Measurements from ENCODE around the gene NUDT9. TPM values are rescaled to one million over a fixed set of nuclear protein-coding genes. Genes with fewer than 3 reads are reported as not detected.
"Not testable (repeated sequence)": the region's sequence is repeated elsewhere in the genome, so short reads cannot be mapped to it uniquely, and the experiment has no call there.

The NUDT9 gene
- total RNA-seq, 1 experiment from 2014 or later: 25.4 TPM

DNA sequence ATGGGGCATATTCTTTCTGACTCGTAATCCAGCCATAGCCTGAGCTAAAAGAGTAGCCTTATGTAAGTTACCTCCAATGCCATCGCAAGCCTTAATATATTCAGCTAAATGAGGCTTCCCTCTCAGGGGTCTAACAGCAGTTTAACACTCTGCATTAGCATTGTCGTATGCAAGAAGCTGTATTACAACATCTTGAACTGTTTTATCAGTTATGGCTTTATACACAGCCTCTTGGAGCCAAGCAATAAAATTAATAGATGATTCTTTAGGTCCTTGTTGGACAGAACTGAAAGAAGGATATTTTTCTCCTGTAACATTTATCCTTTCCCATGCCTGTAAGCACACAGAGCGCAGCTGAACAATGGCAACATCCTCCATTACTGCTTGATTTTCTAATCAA, 15.5 kb upstream of the NUDT9 start:
- not testable (repeated sequence) for H3K4me3 Mint-ChIP-seq, ATAC-seq

GRCh38 chr4:87409420-87409939, 12.9 kb upstream of the NUDT9 start:
- POLR2A ChIA-PET: no interaction called here
- CTCF ChIA-PET: no interaction called here
- Mint-ChIP-seq H3K9me3 (peaks cover 6% of the 10 kb centered on the region), H3K4me1 (peaks cover 22% of the 10 kb centered on the region), H3K27me3 (ENCODE audit: low read depth) (no peaks in the 10 kb centered on the region), H3K4me3 (no peak overlapping the region), H3K36me3 (no peaks in the 10 kb centered on the region), H3K27ac (no peak overlapping the region)
- no peak for ATAC-seq
- TF ChIP-seq E2F1 (CRISPR knock-in tag; IDR thresholded peaks at IDR 0.05) (no peak), AR (CRISPR knock-in tag; IDR thresholded peaks at IDR 0.05) (no peak), GABPB1 (CRISPR knock-in tag; IDR thresholded peaks at IDR 0.05) (0 out of 2 replicates have a peak, but pooled peaks have one; percentile 19), GRHL2 (CRISPR knock-in tag; IDR thresholded peaks at IDR 0.05; ENCODE audit: insufficient replicate concordance, severe bottlenecking) (no peak), CREM (CRISPR knock-in tag; IDR thresholded peaks at IDR 0.05) (no peak), HMGXB4 (CRISPR knock-in tag; IDR thresholded peaks at IDR 0.05) (no peak)
- TF ChIP-seq, protein P1, sequence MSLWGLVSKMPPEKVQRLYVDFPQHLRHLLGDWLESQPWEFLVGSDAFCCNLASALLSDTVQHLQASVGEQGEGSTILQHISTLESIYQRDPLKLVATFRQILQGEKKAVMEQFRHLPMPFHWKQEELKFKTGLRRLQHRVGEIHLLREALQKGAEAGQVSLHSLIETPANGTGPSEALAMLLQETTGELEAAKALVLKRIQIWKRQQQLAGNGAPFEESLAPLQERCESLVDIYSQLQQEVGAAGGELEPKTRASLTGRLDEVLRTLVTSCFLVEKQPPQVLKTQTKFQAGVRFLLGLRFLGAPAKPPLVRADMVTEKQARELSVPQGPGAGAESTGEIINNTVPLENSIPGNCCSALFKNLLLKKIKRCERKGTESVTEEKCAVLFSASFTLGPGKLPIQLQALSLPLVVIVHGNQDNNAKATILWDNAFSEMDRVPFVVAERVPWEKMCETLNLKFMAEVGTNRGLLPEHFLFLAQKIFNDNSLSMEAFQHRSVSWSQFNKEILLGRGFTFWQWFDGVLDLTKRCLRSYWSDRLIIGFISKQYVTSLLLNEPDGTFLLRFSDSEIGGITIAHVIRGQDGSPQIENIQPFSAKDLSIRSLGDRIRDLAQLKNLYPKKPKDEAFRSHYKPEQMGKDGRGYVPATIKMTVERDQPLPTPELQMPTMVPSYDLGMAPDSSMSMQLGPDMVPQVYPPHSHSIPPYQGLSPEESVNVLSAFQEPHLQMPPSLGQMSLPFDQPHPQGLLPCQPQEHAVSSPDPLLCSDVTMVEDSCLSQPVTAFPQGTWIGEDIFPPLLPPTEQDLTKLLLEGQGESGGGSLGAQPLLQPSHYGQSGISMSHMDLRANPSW (CRISPR knock-in tag; conservative IDR thresholded peaks at IDR 0.05; ENCODE audit: low read depth): no peak
- DNase-seq (ENCODE audit: low spot score): no peak

More for the DNA sequence above, 15.5 kb upstream of the NUDT9 start:
- H3K27ac Mint-ChIP-seq; H3K36me3 Mint-ChIP-seq; DNase-seq (ENCODE audit: low spot score); H3K27me3 Mint-ChIP-seq (ENCODE audit: low read depth): not testable (repeated sequence)
- POLR2A ChIA-PET: interaction anchor here (1.4 kb wide), 1 partner anchor 15 kb away, joined by 3 read pairs; the partner anchor contains the start of gene NUDT9
- CTCF ChIA-PET: interaction anchor here (0.9 kb wide), 1 partner anchor 31 kb away, joined by 3 read pairs; no protein-coding TSS in a partner anchor
- H3K4me1 Mint-ChIP-seq: peaks cover 22% of the 10 kb centered on the region
- peaks cover 15% of the 10 kb centered on the region for H3K9me3 Mint-ChIP-seq

DNA sequence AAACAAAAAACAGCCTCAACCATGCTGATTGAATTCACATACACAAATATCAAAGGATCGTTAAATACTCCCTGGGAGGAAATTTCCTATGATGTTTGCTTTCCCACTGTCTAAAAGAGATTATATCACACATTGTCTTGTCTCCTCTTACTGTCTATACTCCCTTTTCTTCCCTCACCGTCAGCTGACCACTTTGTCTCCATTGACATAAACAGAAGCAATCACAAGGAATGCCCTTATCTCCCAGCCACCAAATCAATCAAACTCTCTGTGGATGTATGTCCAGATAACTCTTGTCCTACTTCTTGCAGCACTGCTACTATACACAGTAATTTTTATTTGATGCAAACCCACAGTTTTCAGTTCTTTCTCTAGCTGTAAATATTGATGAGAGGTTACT, 12.2 kb upstream of the NUDT9 start:
- DNase-seq (ENCODE audit: low spot score) (no peak), ATAC-seq (no peak)
- Mint-ChIP-seq H3K27me3 (ENCODE audit: low read depth) (no peaks in the 10 kb centered on the region; the same call in 1 of the 2 replicates), H3K4me3 (no peak overlapping the region), H3K4me1 (peaks cover 22% of the 10 kb centered on the region), H3K27ac (no peak overlapping the region), H3K9me3 (peaks cover 10% of the 10 kb centered on the region), H3K36me3 (no peaks in the 10 kb centered on the region)
- TF ChIP-seq, protein P2, sequence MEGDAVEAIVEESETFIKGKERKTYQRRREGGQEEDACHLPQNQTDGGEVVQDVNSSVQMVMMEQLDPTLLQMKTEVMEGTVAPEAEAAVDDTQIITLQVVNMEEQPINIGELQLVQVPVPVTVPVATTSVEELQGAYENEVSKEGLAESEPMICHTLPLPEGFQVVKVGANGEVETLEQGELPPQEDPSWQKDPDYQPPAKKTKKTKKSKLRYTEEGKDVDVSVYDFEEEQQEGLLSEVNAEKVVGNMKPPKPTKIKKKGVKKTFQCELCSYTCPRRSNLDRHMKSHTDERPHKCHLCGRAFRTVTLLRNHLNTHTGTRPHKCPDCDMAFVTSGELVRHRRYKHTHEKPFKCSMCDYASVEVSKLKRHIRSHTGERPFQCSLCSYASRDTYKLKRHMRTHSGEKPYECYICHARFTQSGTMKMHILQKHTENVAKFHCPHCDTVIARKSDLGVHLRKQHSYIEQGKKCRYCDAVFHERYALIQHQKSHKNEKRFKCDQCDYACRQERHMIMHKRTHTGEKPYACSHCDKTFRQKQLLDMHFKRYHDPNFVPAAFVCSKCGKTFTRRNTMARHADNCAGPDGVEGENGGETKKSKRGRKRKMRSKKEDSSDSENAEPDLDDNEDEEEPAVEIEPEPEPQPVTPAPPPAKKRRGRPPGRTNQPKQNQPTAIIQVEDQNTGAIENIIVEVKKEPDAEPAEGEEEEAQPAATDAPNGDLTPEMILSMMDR (IDR thresholded peaks at IDR 0.05): no peak
- no peak for TF ChIP-seq SP1 (CRISPR knock-in tag; conservative IDR thresholded peaks at IDR 0.05)
- TF ChIP-seq ARID4B (CRISPR knock-in tag; IDR thresholded peaks at IDR 0.05; ENCODE audit: borderline replicate concordance): no peak
- TF ChIP-seq SMAD4 (CRISPR knock-in tag; IDR thresholded peaks at IDR 0.05): no peak
- ChIA-PET CTCF (no interaction called here), POLR2A (no interaction called here)

Measured in WTC11 (cell line).